ENCODE results near the gene RASSF4. TPM values are rescaled to one million over a fixed set of nuclear protein-coding genes. Genes with fewer than 3 reads are reported as not detected.

RASSF4 gene
- total and polyA plus RNA-seq, 2 donors (not counting 3 experiments of a cell fraction or from before 2014, with no cell fraction given) = 7.6 to 8.2 TPM

GRCh38 chr10:44969854-44970253, 10.3 kb downstream of the RASSF4 start:
- no peak for FAIRE-seq
- intact Hi-C loops (cut with micrococcal nuclease) = loop anchor here (10.0 kb wide), 1 partner anchor 1295 kb away; no protein-coding TSS in a partner anchor
- CTCF ChIA-PET = no interaction called here

DNA sequence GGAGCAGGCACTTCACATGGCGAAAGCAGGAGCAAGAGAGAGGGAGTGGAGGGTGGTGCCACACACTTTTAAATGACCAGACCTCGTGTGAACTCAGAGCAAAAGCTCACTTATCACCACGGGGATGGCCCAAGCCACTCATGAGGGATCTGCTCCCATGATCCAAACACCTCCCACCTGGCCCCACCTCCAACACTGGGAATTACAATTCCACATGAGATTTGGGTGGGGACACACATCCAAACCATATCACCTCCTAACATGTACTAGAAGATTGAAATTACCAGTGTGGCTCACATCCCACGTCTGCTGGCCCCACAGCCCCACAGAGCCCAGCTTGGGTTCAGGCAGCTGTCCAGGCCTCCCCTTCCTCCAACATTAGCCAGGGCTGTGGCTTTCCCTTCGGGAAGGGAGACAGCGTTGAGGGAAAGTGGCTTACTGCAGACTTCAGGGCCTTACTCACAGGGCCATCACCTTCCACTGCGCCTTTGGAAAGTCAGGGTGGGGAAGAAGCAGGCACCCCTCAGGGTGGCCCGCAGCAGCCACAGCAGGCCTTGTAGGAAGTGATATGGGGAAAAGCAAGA, 11.3 kb downstream of the RASSF4 start:
- Histone ChIP-seq H3K27ac (ENCODE audit: insufficient read depth, low read depth, low read length) (no peak overlapping the region), H3K4me3 (replicated peaks in 1 of 3; ENCODE audit: insufficient read depth in 1 of 3, low read depth in 1 of 3, low read length in 3 of 3) (no peak overlapping the region), H3K79me2 (ENCODE audit: control insufficient read depth, insufficient read depth, low read length) (no peaks in the 10 kb centered on the region), H4K20me1 (replicated peaks; ENCODE audit: control insufficient read depth, extremely low read depth, insufficient read depth, low read length) (no peaks in the 10 kb centered on the region), H3K4me1 (ENCODE audit: control insufficient read depth, extremely low read depth, insufficient read depth, low read length) (peaks cover 6% of the 10 kb centered on the region), H3K36me3 (ENCODE audit: control insufficient read depth in 2 of 2, extremely low read depth in 1 of 2, insufficient read depth in 2 of 2, low read length in 2 of 2) (no peaks in the 10 kb centered on the region), H3K4me2 (ENCODE audit: insufficient read depth, low read length) (no peak overlapping the region), H3K9ac (replicated peaks; ENCODE audit: extremely low read depth, insufficient read depth, low read length) (no peak overlapping the region), H3K9me1 (replicated peaks; ENCODE audit: control insufficient read depth, extremely low read depth, insufficient read depth, low read length) (no peaks in the 10 kb centered on the region), H2AFZ (ENCODE audit: low read depth, low read length) (no peak overlapping the region), H3K9me3 (replicated peaks; ENCODE audit: control insufficient read depth, insufficient read depth, low read length) (no peaks in the 10 kb centered on the region), H3K27me3 (ENCODE audit: control insufficient read depth in 2 of 2, insufficient read depth in 2 of 2, low read length in 2 of 2) (no peaks in the 10 kb centered on the region)
- FAIRE-seq = no peak
- no TSS peak for BruUV-seq (replicated peaks)
- ChIA-PET POLR2A (no interaction called here), CTCF (no interaction called here)
- no peak for DNase-seq (ENCODE audit: low read depth, low spot score)
- TF ChIP-seq FOS (IDR thresholded peaks at IDR 0.05; ENCODE audit: borderline replicate concordance, insufficient read depth, low read length) (no peak), JUN (IDR thresholded peaks at IDR 0.05; ENCODE audit: borderline replicate concordance, insufficient read depth, insufficient read length, low read depth) (no peak), CTCF (IDR thresholded peaks at IDR 0.05; ENCODE audit: extremely low read depth in 1 of 2, insufficient read depth in 1 of 2, low read depth in 1 of 2, low read length in 2 of 2) (no peak), GATA2 (IDR thresholded peaks at IDR 0.05; ENCODE audit: insufficient read depth, insufficient read length, low read depth, low read length) (no peak), POLR2AphosphoS5 (IDR thresholded peaks at IDR 0.05; ENCODE audit: insufficient read depth, low read depth, low read length) (no peak), POLR2A (IDR thresholded peaks at IDR 0.05; ENCODE audit: low read depth, low read length) (no peak), MYC (IDR thresholded peaks at IDR 0.05; ENCODE audit: low read depth, low read length) (no peak), EZH2 (IDR thresholded peaks at IDR 0.05; ENCODE audit: borderline replicate concordance, low read depth, low read length, severe bottlenecking) (no peak)
- TF ChIP-seq, protein P1, sequence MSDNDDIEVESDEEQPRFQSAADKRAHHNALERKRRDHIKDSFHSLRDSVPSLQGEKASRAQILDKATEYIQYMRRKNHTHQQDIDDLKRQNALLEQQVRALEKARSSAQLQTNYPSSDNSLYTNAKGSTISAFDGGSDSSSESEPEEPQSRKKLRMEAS (IDR thresholded peaks at IDR 0.05; ENCODE audit: insufficient read depth, insufficient read length) = no peak
- intact Hi-C loops (cut with micrococcal nuclease) = loop anchor here (10.0 kb wide), 1 partner anchor 1296 kb away; no protein-coding TSS in a partner anchor
- dilution Hi-C loops (cut with MboI; ENCODE audit: extremely low pct_ligation_motif_present, low sequenced_read_pairs) = no loop called here

More at GRCh38 chr10:44969854-44970253, 10.3 kb downstream of the RASSF4 start:
- Histone ChIP-seq H3K27me3 (ENCODE audit: control insufficient read depth in 2 of 2, insufficient read depth in 2 of 2, low read length in 2 of 2) (no peaks in the 10 kb centered on the region), H3K79me2 (ENCODE audit: control insufficient read depth, insufficient read depth, low read length) (no peaks in the 10 kb centered on the region), H3K4me2 (ENCODE audit: insufficient read depth, low read length) (no peak overlapping the region), H4K20me1 (replicated peaks; ENCODE audit: control insufficient read depth, extremely low read depth, insufficient read depth, low read length) (no peaks in the 10 kb centered on the region), H3K9me3 (replicated peaks; ENCODE audit: control insufficient read depth, insufficient read depth, low read length) (no peaks in the 10 kb centered on the region), H3K9ac (replicated peaks; ENCODE audit: extremely low read depth, insufficient read depth, low read length) (no peak overlapping the region), H2AFZ (ENCODE audit: low read depth, low read length) (no peak overlapping the region), H3K27ac (ENCODE audit: insufficient read depth, low read depth, low read length) (no peak overlapping the region), H3K9me1 (replicated peaks; ENCODE audit: control insufficient read depth, extremely low read depth, insufficient read depth, low read length) (no peaks in the 10 kb centered on the region), H3K36me3 (ENCODE audit: control insufficient read depth in 2 of 2, extremely low read depth in 1 of 2, insufficient read depth in 2 of 2, low read length in 2 of 2) (no peaks in the 10 kb centered on the region), H3K4me1 (ENCODE audit: control insufficient read depth, extremely low read depth, insufficient read depth, low read length) (peaks cover 3% of the 10 kb centered on the region), H3K4me3 (replicated peaks in 1 of 3; ENCODE audit: insufficient read depth in 1 of 3, low read depth in 1 of 3, low read length in 3 of 3) (no peak overlapping the region)
- POLR2A ChIA-PET = no interaction called here
- no peak for TF ChIP-seq POLR2A (IDR thresholded peaks at IDR 0.05; ENCODE audit: low read depth, low read length)
- no peak for TF ChIP-seq MYC (IDR thresholded peaks at IDR 0.05; ENCODE audit: low read depth, low read length)
- TF ChIP-seq, protein P1 (IDR thresholded peaks at IDR 0.05; ENCODE audit: insufficient read depth, insufficient read length) = no peak
- no peak for TF ChIP-seq JUN (IDR thresholded peaks at IDR 0.05; ENCODE audit: borderline replicate concordance, insufficient read depth, insufficient read length, low read depth)
- TF ChIP-seq EZH2 (IDR thresholded peaks at IDR 0.05; ENCODE audit: borderline replicate concordance, low read depth, low read length, severe bottlenecking) = no peak
- no TSS peak for BruUV-seq (replicated peaks)
- DNase-seq (ENCODE audit: low read depth, low spot score) = no peak
- dilution Hi-C loops (cut with MboI; ENCODE audit: extremely low pct_ligation_motif_present, low sequenced_read_pairs) = no loop called here
